ENCODE data around the gene MESP1.

The MESP1 gene

DNA sequence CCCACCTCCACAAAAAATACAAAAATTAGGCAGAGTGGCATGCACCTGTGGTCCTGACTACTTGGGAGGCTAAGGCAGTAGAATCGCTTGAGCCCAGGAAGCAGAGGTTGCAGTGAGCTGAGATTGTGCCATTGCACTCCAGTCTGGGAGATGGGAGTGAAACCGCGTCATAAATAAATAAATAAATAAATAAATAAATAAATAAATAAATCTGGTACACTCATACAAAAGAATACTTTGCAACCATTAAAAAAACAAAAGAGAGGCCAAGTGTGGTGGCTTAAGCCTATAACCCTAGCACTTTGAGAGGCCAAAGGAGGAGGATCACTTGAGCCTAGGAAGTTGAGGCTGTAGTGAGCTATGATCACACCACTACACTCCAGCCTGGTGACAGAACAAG, 28.0 kb downstream of the MESP1 start:
- DNase-seq (ENCODE audit: low read depth), result no peak

DNA sequence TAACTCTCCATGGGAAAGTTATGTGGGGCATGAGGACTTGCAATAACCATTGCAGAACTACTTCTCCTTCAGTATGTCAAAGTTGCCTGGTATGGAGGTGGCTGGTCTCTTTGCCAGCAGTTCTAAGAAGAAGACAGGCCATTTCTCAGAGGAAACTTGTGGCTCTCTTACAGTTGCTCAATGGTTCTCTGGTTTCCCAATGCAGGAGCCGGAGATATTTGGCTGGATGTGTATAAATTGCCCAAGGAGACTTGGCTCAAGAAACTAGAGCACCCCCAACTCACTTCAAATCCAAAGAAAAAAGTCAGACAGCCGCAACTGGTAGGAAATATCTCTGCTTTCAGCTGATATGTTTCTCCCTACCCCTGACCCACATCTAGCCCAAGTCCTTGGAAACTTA, 36.3 kb downstream of the MESP1 start:
- DNase-seq (ENCODE audit: low read depth), result no peak

DNA sequence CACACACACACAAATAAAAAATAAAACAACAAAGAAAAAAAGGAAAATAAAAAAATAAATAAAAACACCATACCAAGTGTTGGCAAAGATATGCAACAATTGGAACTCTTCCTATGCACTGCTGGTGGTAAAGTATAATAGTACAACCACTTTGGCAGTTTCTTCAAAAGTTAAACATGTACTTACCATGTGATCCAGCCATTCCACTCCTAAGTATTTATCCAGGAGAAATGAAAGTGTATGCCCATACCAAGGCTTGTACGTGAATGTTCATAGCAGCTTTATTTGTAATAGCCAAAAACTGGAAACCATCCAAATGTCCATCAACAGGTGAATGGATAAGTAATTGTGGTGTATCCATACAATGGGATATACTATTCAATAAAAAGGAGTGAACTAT, 43.5 kb downstream of the MESP1 start:
- no peak for DNase-seq (ENCODE audit: low read depth)

DNA sequence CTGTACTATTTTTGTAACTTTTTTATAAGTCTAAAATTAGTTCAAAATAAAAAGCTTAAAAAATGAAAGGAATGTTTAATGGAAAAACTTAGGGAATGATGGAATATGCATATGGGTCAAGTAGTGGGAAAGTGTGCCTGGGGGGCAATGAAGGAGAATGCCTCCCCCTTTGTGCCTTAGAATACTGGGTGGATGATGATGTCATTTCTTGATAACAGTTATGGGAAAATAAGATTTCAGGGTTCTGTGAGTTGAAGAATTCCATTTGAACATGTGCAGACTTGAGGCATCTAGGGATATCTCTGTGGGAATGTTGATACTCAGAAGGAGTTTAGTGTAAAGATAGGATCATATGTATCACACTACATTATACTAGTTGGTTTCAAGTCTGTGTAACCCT, 46.6 kb downstream of the MESP1 start:
- DNase-seq (ENCODE audit: low read depth), result no peak

All from activated T-cell treated with anti-CD3 and anti-CD28 coated beads for 24 hours (primary cell).